Measurements from ENCODE around the gene LOXL1.
A peak's percentile ranks its signal among the peaks of the same experiment; 100 is the strongest.
"Not testable (repeated sequence)": the region's sequence is repeated elsewhere in the genome, so short reads cannot be mapped to it uniquely, and the experiment has no call there.

Gene LOXL1

GRCh38 chr15:73923488-73924164 lies 2.6 kb upstream of the LOXL1 start:
- no peak for DNase-seq

GRCh38 chr15:73924171-73924921 lies 1.9 kb upstream of the LOXL1 start:
- peak; percentile 54 to 59 for DNase-seq

- DNase-seq, result no peak
Measured at GRCh38 chr15:73925848-73926218, 429 bp upstream of the LOXL1 start.

GRCh38 chr15:73927003-73927475 lies 777 bp downstream of the LOXL1 start:
- peak; percentile 57 to 66 for DNase-seq

- DNase-seq, result peak; percentile 81 to 89
Measured at GRCh38 chr15:73927476-73928240, 1.4 kb downstream of the LOXL1 start.

GRCh38 chr15:73928241-73928579 lies 1.9 kb downstream of the LOXL1 start:
- no peak for DNase-seq

- no peak for DNase-seq
Measured at GRCh38 chr15:73928971-73929627, 2.8 kb downstream of the LOXL1 start.

GRCh38 chr15:73930371-73930770 lies 4.1 kb downstream of the LOXL1 start:
- DNase-seq, result no peak

- DNase-seq, result no peak
Measured at GRCh38 chr15:73930790-73931281, 4.6 kb downstream of the LOXL1 start.

- no peak for DNase-seq
Measured at GRCh38 chr15:73931441-73931840, 5.2 kb downstream of the LOXL1 start.

GRCh38 chr15:73932381-73933191 lies 6.3 kb downstream of the LOXL1 start:
- DNase-seq, result no peak

- no peak for DNase-seq
Measured at GRCh38 chr15:73934281-73934680, 8.0 kb downstream of the LOXL1 start.

- DNase-seq, result no peak
Measured at GRCh38 chr15:73935547-73935946, 9.3 kb downstream of the LOXL1 start.

- DNase-seq, result no peak
Measured at GRCh38 chr15:73936181-73936580, 9.9 kb downstream of the LOXL1 start.

- DNase-seq, result no peak
Measured at GRCh38 chr15:73936588-73937290, 10.5 kb downstream of the LOXL1 start.

GRCh38 chr15:73937296-73937695 lies 11.0 kb downstream of the LOXL1 start:
- no peak for DNase-seq

GRCh38 chr15:73937726-73938125 lies 11.5 kb downstream of the LOXL1 start:
- DNase-seq, result no peak

- DNase-seq, result not testable (repeated sequence)
Measured at GRCh38 chr15:73938516-73938915, 12.3 kb downstream of the LOXL1 start.

- no peak for DNase-seq
Measured at GRCh38 chr15:73939138-73939537, 12.9 kb downstream of the LOXL1 start.

GRCh38 chr15:73940061-73940981 lies 14.1 kb downstream of the LOXL1 start:
- no peak for DNase-seq

Data from activated T-cell treated with anti-CD3 and anti-CD28 coated beads, Interleukin-2, amount 50 U/mL, for 48 hours (primary cell).